Loucy (cell line): ENCODE data around the gene FAM131C.

Experiments
- EZH2phosphoT487 ChIP-seq: fragments of 200-600 bp; IDR thresholded peaks from 2 replicates; pipeline ENCODE4 v1.6.1; 2018; ENCODE audit warnings: antibody characterized with exemption, mild to moderate bottlenecking, moderate library complexity, borderline replicate concordance
- TF ChIP-seq, protein P1 (sequence below): fragments of 200-600 bp; sonication (generic); conservative IDR thresholded peaks from 2 replicates; pipeline ENCODE4 v1.5.1; 2014; ENCODE audit warnings: mild to moderate bottlenecking, antibody characterized with exemption, low read length

DNA sequence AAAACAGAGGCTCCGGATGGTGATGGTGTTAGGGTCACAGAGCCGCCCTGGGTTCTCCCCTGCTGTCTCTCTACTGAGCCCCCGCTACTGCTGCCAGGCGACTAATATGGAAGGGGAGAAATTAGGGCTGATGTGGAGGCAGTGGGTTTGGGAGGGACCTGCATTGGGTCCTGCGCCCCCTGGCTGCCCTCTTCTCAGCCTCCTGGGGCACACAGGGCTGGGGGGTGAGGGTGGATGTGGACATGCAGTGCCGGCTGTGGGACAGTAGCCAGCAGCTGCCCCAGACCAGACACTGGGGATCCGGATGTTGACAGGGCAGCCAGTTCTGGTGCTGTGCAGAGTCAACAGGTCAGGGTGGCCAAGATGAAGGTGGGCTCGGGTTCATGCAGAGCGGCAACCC lies 31.4 kb downstream of the FAM131C start:
- TF ChIP-seq, protein P1, sequence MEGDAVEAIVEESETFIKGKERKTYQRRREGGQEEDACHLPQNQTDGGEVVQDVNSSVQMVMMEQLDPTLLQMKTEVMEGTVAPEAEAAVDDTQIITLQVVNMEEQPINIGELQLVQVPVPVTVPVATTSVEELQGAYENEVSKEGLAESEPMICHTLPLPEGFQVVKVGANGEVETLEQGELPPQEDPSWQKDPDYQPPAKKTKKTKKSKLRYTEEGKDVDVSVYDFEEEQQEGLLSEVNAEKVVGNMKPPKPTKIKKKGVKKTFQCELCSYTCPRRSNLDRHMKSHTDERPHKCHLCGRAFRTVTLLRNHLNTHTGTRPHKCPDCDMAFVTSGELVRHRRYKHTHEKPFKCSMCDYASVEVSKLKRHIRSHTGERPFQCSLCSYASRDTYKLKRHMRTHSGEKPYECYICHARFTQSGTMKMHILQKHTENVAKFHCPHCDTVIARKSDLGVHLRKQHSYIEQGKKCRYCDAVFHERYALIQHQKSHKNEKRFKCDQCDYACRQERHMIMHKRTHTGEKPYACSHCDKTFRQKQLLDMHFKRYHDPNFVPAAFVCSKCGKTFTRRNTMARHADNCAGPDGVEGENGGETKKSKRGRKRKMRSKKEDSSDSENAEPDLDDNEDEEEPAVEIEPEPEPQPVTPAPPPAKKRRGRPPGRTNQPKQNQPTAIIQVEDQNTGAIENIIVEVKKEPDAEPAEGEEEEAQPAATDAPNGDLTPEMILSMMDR: no peak
- TF ChIP-seq EZH2phosphoT487: no peak
